UCSD-AML1 (cell line): ENCODE results near the gene IMMP2L.
"Not testable (repeated sequence)": the region's sequence is repeated elsewhere in the genome, so short reads cannot be mapped to it uniquely, and the experiment has no call there.

Experiments
- DNase-seq: peaks from one replicate; lab custom pipeline; 2025; ENCODE audit not compliant: unreplicated experiment; lab: John Stamatoyannopoulos, UW

Gene IMMP2L

GRCh38 chr7:111510584-111511378 lies 51.5 kb downstream of the IMMP2L start:
- DNase-seq: no peak

GRCh38 chr7:111510062-111510461 lies 52.2 kb downstream of the IMMP2L start:
- no peak for DNase-seq

- DNase-seq: no peak
These were observed 53.0 kb downstream of the IMMP2L start for GRCh38 chr7:111509288-111509687.

- no peak for DNase-seq
These were observed 53.9 kb downstream of the IMMP2L start for GRCh38 chr7:111508387-111508786.

- not testable (repeated sequence) for DNase-seq
These were observed 56.9 kb downstream of the IMMP2L start for GRCh38 chr7:111505422-111505821.

GRCh38 chr7:111501799-111502198 lies 60.5 kb downstream of the IMMP2L start:
- not testable (repeated sequence) for DNase-seq

- DNase-seq: no peak
These were observed 63.3 kb downstream of the IMMP2L start for GRCh38 chr7:111499027-111499426.

- no peak for DNase-seq
These were observed 63.8 kb downstream of the IMMP2L start for GRCh38 chr7:111498391-111499007.

GRCh38 chr7:111495173-111495810 lies 67.0 kb downstream of the IMMP2L start:
- no peak for DNase-seq

GRCh38 chr7:111492234-111492633 lies 70.1 kb downstream of the IMMP2L start:
- DNase-seq: no peak

GRCh38 chr7:111486472-111487142 lies 75.7 kb downstream of the IMMP2L start:
- DNase-seq: no peak

GRCh38 chr7:111485701-111486380 lies 76.5 kb downstream of the IMMP2L start:
- no peak for DNase-seq

- DNase-seq: no peak
These were observed 79.2 kb downstream of the IMMP2L start for GRCh38 chr7:111483078-111483477.

GRCh38 chr7:111477462-111478225 lies 84.6 kb downstream of the IMMP2L start:
- no peak for DNase-seq

GRCh38 chr7:111476586-111477293 lies 85.6 kb downstream of the IMMP2L start:
- DNase-seq: no peak

GRCh38 chr7:111475959-111476358 lies 86.3 kb downstream of the IMMP2L start:
- DNase-seq: no peak

- DNase-seq: no peak
These were observed 86.9 kb downstream of the IMMP2L start for GRCh38 chr7:111475419-111475748.

- DNase-seq: no peak
These were observed 87.4 kb downstream of the IMMP2L start for GRCh38 chr7:111474723-111475418.
